GM21423 (cell line): Measurements from ENCODE around the gene UMPS.

Experiments used
- ATAC-seq: cut with Tn5 transposase; IDR thresholded peaks from one replicate; pipeline ENCODE4 v1.9.1; 2021; ENCODE audit warnings: mild to moderate bottlenecking, moderate library complexity; ENCODE audit not compliant: unreplicated experiment

The UMPS gene

DNA sequence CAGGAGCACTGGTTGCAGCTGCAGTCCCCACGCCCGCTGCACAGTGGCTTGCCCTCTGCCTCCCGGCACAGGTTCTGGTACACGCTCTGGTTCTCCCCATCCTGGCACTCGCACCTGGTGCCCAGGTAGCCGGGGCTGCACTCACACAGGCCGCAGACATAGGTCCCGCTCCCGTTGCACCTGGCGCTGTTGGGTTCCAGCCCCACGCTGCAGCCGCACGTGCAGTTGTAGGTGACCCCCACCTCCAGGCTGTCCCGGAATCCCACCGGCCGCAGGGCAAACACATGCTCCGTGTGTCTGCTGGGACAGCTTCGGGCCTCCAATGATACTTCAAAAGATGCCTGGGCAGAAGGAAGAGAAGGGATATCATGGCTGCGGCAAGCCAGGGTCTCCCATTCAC lies 66.2 kb downstream of the UMPS start:
- ATAC-seq: no peak

DNA sequence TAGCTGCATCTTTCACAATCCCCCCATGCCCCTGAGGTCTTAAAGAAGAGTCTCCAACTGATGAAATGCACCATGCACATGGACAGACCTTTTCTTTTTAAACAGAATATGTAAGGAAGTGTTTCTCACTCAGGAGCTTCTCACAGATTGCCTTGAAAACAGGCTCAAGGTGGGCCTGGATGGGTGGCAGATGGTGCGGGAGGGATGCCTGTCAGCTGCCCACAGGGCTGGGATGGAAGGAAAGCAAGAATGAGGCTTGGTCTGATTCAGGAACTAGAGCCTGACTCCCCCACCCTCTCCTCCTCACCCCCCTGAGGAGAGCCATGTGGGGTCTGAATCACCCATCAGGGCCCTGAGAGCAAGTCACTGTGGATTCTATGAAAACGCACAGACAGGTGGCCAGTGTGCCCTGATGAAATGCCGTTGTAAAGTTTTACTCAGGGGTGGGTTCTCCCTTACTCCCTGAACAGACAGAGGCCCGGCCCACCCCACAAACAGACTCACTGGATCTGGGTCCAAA lies 67.2 kb downstream of the UMPS start:
- ATAC-seq: no peak
